IMR-90 (cell line): ENCODE measurements around the gene OCSTAMP. TPM values are rescaled to one million over a fixed set of nuclear protein-coding genes. Genes with fewer than 3 reads are reported as not detected.

ENCODE experiments used
- ATAC-seq: fragments of 200-7000 bp; cut with Tn5 transposase; 2 replicates; pipeline ENCODE4 v1.9.1; 2020; ENCODE audit warnings: low read depth, mild to moderate bottlenecking, moderate library complexity
- BruUV-seq: library from RNA; stranded (reverse); fragments of 400-500 nt; replicated peaks from 2 replicates; lab custom pipeline; 2021; lab: Mats Ljungman, UMichigan
- CTCF ChIA-PET: fragments of 300-600 bp; formaldehyde crosslinking; extraction: SDS; loops from one replicate; lab custom pipeline; 2021; ENCODE audit warnings: antibody characterized with exemption; lab: Yijun Ruan, JAX
- POLR2A ChIA-PET: fragments of 300-600 bp; sonication (Branson Sonifier 250); formaldehyde crosslinking; loops from one replicate; lab custom pipeline; 2022; ENCODE audit warnings: antibody characterized with exemption; ENCODE audit not compliant: unreplicated experiment; lab: Charles Lee
- DNase-seq: peaks from one replicate; pipeline ENCODE4 v3.0.0; 2013
- H2AFZ ChIP-seq: replicated peaks from 2 replicates; pipeline ENCODE3; 2013; ENCODE audit warnings: low read length, mild to moderate bottlenecking; ENCODE audit not compliant: poor library complexity
- H2AK5ac ChIP-seq: 2 replicates; pipeline ENCODE4 v1.6.1; 2013; ENCODE audit warnings: low read depth, low read length, inconsistent platforms
- H2AK9ac ChIP-seq: replicated peaks from 2 replicates; pipeline ENCODE3; 2013; ENCODE audit warnings: mild to moderate bottlenecking, low read depth, low read length, moderate library complexity; ENCODE audit not compliant: poor library complexity
- H2BK120ac ChIP-seq: 2 replicates; pipeline ENCODE4 v1.6.1; 2013; ENCODE audit warnings: low read depth, low read length, inconsistent platforms
- H2BK15ac ChIP-seq: 3 replicates; pipeline ENCODE4 v1.6.1; 2013; ENCODE audit warnings: low read depth, low read length, inconsistent platforms
- H2BK20ac ChIP-seq: 2 replicates; pipeline ENCODE4 v1.6.1; 2013; ENCODE audit warnings: low read depth, mild to moderate bottlenecking, inconsistent platforms, low read length, moderate library complexity
- H2BK5ac ChIP-seq: 2 replicates; pipeline ENCODE4 v1.6.1; 2013; ENCODE audit warnings: mild to moderate bottlenecking, low read depth, low read length, inconsistent platforms; ENCODE audit not compliant: poor library complexity, severe bottlenecking
- H3K14ac ChIP-seq: replicated peaks from 2 replicates; pipeline ENCODE4 v1.6.1; 2013; ENCODE audit warnings: low read depth, low read length, inconsistent platforms
- H3K18ac ChIP-seq: 2 replicates; pipeline ENCODE4 v1.6.1; 2013; ENCODE audit warnings: low read depth, low read length, control low read depth
- H3K23ac ChIP-seq: 2 replicates; pipeline ENCODE4 v1.6.1; 2013; ENCODE audit warnings: low read depth, low read length, inconsistent platforms
- H3K27ac ChIP-seq: 2 replicates; pipeline ENCODE4 v1.5.1; 2013; ENCODE audit warnings: mild to moderate bottlenecking, control low read depth, low read length; ENCODE audit not compliant: insufficient read depth
- H3K27me3 ChIP-seq: 2 replicates; pipeline ENCODE4 v1.6.1; 2013; ENCODE audit warnings: low read length; ENCODE audit not compliant: control insufficient read depth, insufficient read depth
- H3K36me3 ChIP-seq: 2 replicates; pipeline ENCODE4 v1.6.1; 2013; ENCODE audit warnings: low read length, mixed read lengths; ENCODE audit not compliant: control insufficient read depth, insufficient read depth
- H3K4ac ChIP-seq: 2 replicates; pipeline ENCODE4 v1.6.1; 2013; ENCODE audit warnings: low read depth, low read length, inconsistent platforms
- H3K4me1 ChIP-seq: 2 replicates; pipeline ENCODE4 v1.6.1; 2013; ENCODE audit warnings: low read length, mixed read lengths; ENCODE audit not compliant: control insufficient read depth, insufficient read depth
- H3K4me2 ChIP-seq: 2 replicates; pipeline ENCODE4 v1.6.1; 2013; ENCODE audit warnings: low read depth, mild to moderate bottlenecking, control low read depth, low read length, moderate library complexity
- H3K4me3 ChIP-seq: 2 replicates; pipeline ENCODE4 v1.5.1; 2013; ENCODE audit warnings: low read depth, mild to moderate bottlenecking, control low read depth, low read length, moderate library complexity; ENCODE audit not compliant: insufficient read depth
- H3K56ac ChIP-seq: 2 replicates; pipeline ENCODE4 v1.6.1; 2013; ENCODE audit warnings: low read length, inconsistent platforms; ENCODE audit not compliant: insufficient read depth; ENCODE audit errors: extremely low read depth
- H3K79me1 ChIP-seq, 2 experiments: 2 replicates each; pipeline ENCODE4 v1.6.1; 2013; ENCODE audit warnings: low read length in 2 of 2, inconsistent platforms in 1 of 2, low read depth in 1 of 2
- H3K9ac ChIP-seq: 2 replicates; pipeline ENCODE4 v1.6.1; 2013; ENCODE audit warnings: low read depth, low read length, control low read depth
- H3K9me1 ChIP-seq: 2 replicates; pipeline ENCODE4 v1.6.1; 2013; ENCODE audit warnings: low read length, inconsistent platforms; ENCODE audit not compliant: insufficient read depth
- H3K9me3 ChIP-seq: 2 replicates; pipeline ENCODE4 v1.6.1; 2013; ENCODE audit warnings: low read length; ENCODE audit not compliant: control insufficient read depth, insufficient read depth
- H4K20me1 ChIP-seq: 2 replicates; pipeline ENCODE4 v1.6.1; 2013; ENCODE audit warnings: low read length, inconsistent platforms; ENCODE audit not compliant: insufficient read depth
- H4K5ac ChIP-seq: 2 replicates; pipeline ENCODE4 v1.6.1; 2013; ENCODE audit warnings: mild to moderate bottlenecking, low read depth, low read length, control low read depth
- H4K8ac ChIP-seq, 2 experiments: 2 replicates each; pipeline ENCODE4 v1.6.1; 2013; ENCODE audit warnings: low read depth in 2 of 2, low read length in 2 of 2, control low read depth in 1 of 2, inconsistent platforms in 1 of 2
- H4K91ac ChIP-seq: 2 replicates; pipeline ENCODE4 v1.6.1; 2013; ENCODE audit warnings: low read depth, low read length, inconsistent platforms; ENCODE audit not compliant: insufficient read depth
- BHLHE40 ChIP-seq: fragments of 150-350 bp; IDR thresholded peaks from 2 replicates; pipeline ENCODE4 v1.6.1; 2016; ENCODE audit warnings: mild to moderate bottlenecking, low read depth, low read length
- CEBPB ChIP-seq: IDR thresholded peaks from 2 replicates; pipeline ENCODE4 v1.6.1; 2012; ENCODE audit warnings: low read depth, low read length, improper control_type of control experiment
- CHD1 ChIP-seq: IDR thresholded peaks from 2 replicates; pipeline ENCODE4 v1.6.1; 2012; ENCODE audit warnings: low read depth, low read length, improper control_type of control experiment
- CTCF ChIP-seq: conservative IDR thresholded peaks from 2 replicates; pipeline ENCODE4 v1.5.1; 2012; ENCODE audit warnings: mild to moderate bottlenecking, low read depth, low read length, improper control_type of control experiment
- ELK1 ChIP-seq: fragments of 150-350 bp; IDR thresholded peaks from 2 replicates; pipeline ENCODE4 v1.6.1; 2016; ENCODE audit warnings: low read depth, mild to moderate bottlenecking, low read length, moderate library complexity, borderline replicate concordance
- FOS ChIP-seq: fragments of 150-350 bp; IDR thresholded peaks from 2 replicates; pipeline ENCODE4 v1.6.1; 2016; ENCODE audit warnings: low read depth, low read length
- MAFK ChIP-seq: IDR thresholded peaks from 2 replicates; pipeline ENCODE4 v1.6.1; 2012; ENCODE audit warnings: low read depth, low read length, improper control_type of control experiment
- MAZ ChIP-seq: IDR thresholded peaks from 2 replicates; pipeline ENCODE4 v1.6.1; 2012; ENCODE audit warnings: low read depth, mild to moderate bottlenecking, low read length, improper control_type of control experiment, moderate library complexity, borderline replicate concordance
- MXI1 ChIP-seq: IDR thresholded peaks from 2 replicates; pipeline ENCODE4 v1.6.1; 2012; ENCODE audit warnings: low read depth, mild to moderate bottlenecking, low read length, moderate library complexity, borderline replicate concordance
- NFE2L2 ChIP-seq: fragments of 150-350 bp; IDR thresholded peaks from 2 replicates; pipeline ENCODE4 v1.6.1; 2016; ENCODE audit warnings: low read depth, mild to moderate bottlenecking, low read length
- POLR2A ChIP-seq: IDR thresholded peaks from 2 replicates; pipeline ENCODE4 v1.6.1; 2012; ENCODE audit warnings: mild to moderate bottlenecking, low read depth, low read length
- RAD21 ChIP-seq: IDR thresholded peaks from 2 replicates; pipeline ENCODE4 v1.6.1; 2012; ENCODE audit warnings: low read length, improper control_type of control experiment
- RCOR1 ChIP-seq: IDR thresholded peaks from 2 replicates; pipeline ENCODE4 v1.6.1; 2012; ENCODE audit warnings: mild to moderate bottlenecking, low read length, improper control_type of control experiment; ENCODE audit not compliant: insufficient replicate concordance
- RFX5 ChIP-seq: IDR thresholded peaks from 2 replicates; pipeline ENCODE4 v1.8.0; 2012; ENCODE audit warnings: low read depth, mild to moderate bottlenecking, low read length, moderate library complexity
- SMC3 ChIP-seq: fragments of 150-350 bp; IDR thresholded peaks from 2 replicates; pipeline ENCODE4 v1.6.1; 2016; ENCODE audit warnings: low read depth, mild to moderate bottlenecking, antibody characterized with exemption, low read length, moderate library complexity
- USF2 ChIP-seq: fragments of 150-350 bp; IDR thresholded peaks from 2 replicates; pipeline ENCODE4 v1.6.1; 2017; ENCODE audit warnings: mild to moderate bottlenecking, antibody characterized with exemption, low read length, low read depth
- WGBS, 2 experiments: methylation state at CpG; one replicate each; pipeline versions ENCODE4 v1.1.5 to v1.1.7; 2013; ENCODE audit warnings: missing lambda C conversion rate in 2 of 2; ENCODE audit not compliant: insufficient read length in 1 of 2; ENCODE audit errors: extremely low coverage in 2 of 2; 5-methylcytosine and 5-hydroxymethylcytosine counted together
- dilution Hi-C: fragments of 300-500 bp; cut with HindIII; formaldehyde crosslinking; loops from one replicate; pipeline ENCODE4 v1.14.3; 2018; ENCODE audit warnings: low sequenced_read_pairs; ENCODE audit not compliant: unreplicated experiment
- in situ Hi-C: fragments of 300-500 bp; cut with MboI; formaldehyde crosslinking; loops from 3 replicates; pipeline ENCODE4 v1.14.3; 2019; ENCODE audit warnings: low sequenced_read_pairs, inconsistent platforms, mixed read lengths
- intact Hi-C: fragments of 100-400 bp; cut with micrococcal nuclease; formaldehyde crosslinking; loops from 2 replicates; pipeline ENCODE4 v1.10.0; 2022
- polyA plus RNA-seq, 3 experiments: library from polyadenylated mRNA; depleted of rRNA; stranded (reverse); fragments of >200 nt; gene quantifications; 2 replicates each; pipeline ENCODE4 v1.2.3, GENCODE V29; 2012; ENCODE audit warnings: low replicate concordance in 1 of 3
- total RNA-seq: library from RNA; depleted of rRNA; stranded (reverse); fragments of >200 nt; gene quantifications from 2 replicates; pipeline ENCODE4 v1.2.3, GENCODE V29; 2012

Gene OCSTAMP
- total and polyA plus RNA-seq, 2 of the 4 experiments (the other 2 are of a cell fraction), result not detected

GRCh38 chr20:46558511-46558959 lies 8.1 kb upstream of the OCSTAMP start:
- dilution Hi-C loops, result no loop called here
- H2AK9ac ChIP-seq, result no peak overlapping the region
- H2BK120ac ChIP-seq, result no peak overlapping the region
- H3K56ac ChIP-seq, result no peak overlapping the region
- peak; percentile 98 for DNase-seq
- H4K5ac ChIP-seq, result no peak overlapping the region
- no peaks in the 10 kb centered on the region for H3K9me3 ChIP-seq
- 60% methylated on average over 1 of the region's 5 CpGs; no CpG with 5 or more reads in 1 of the 2 experiments for WGBS, 2 experiments
- H2BK15ac ChIP-seq, result no peak overlapping the region
- H3K23ac ChIP-seq, result no peak overlapping the region
- H3K79me1 ChIP-seq, result no peaks in the 10 kb centered on the region
- H3K27me3 ChIP-seq, result no peaks in the 10 kb centered on the region; the same call in 1 of the 2 replicates
- no peak overlapping the region for H3K4me3 ChIP-seq
- no peaks in the 10 kb centered on the region for H4K20me1 ChIP-seq
- no peak overlapping the region for H2BK5ac ChIP-seq
- intact Hi-C loops, result loop anchor here (5.0 kb wide), 1 partner anchor 124 kb away; no protein-coding TSS in a partner anchor
- POLR2A ChIA-PET, result no interaction called here
- CTCF ChIA-PET, result no interaction called here
- in situ Hi-C loops, result no loop called here
- no peak overlapping the region for H3K27ac ChIP-seq
- H3K4me2 ChIP-seq, result no peak overlapping the region
- H3K4ac ChIP-seq, result no peak overlapping the region
- H3K9ac ChIP-seq, result no peak overlapping the region
- peak overlapping the region; percentile 87 for H2AFZ ChIP-seq
- peak; percentile 89 for ATAC-seq
- peaks cover 3% of the 10 kb centered on the region; the same call in 1 of the 2 replicates for H3K4me1 ChIP-seq
- H3K14ac ChIP-seq, result peak overlapping the region; percentile 16; the same call in 1 of the 2 replicates
- no peak overlapping the region for H3K18ac ChIP-seq
- no peak for TF ChIP-seq USF2
- TF ChIP-seq RAD21, result no peak
- peak; percentile 71 for TF ChIP-seq FOS
- no peak for TF ChIP-seq MXI1
- TF ChIP-seq MAFK, result peak; percentile 53
- TF ChIP-seq CHD1, result no peak
- TF ChIP-seq RFX5, result no peak
- TF ChIP-seq CTCF, result no peak
- no peak for TF ChIP-seq ELK1
- TF ChIP-seq RCOR1, result peak; percentile 95
- no peak for TF ChIP-seq BHLHE40
- 0 out of 2 replicates have a peak, but pooled peaks have one; percentile 6 for TF ChIP-seq SMC3
- TF ChIP-seq MAZ, result peak; percentile 42; the same call in 1 of the 2 replicates
- peak; percentile 5; the same call in 1 of the 2 replicates for TF ChIP-seq NFE2L2
- TF ChIP-seq CEBPB, result no peak
- no peak for TF ChIP-seq POLR2A
- no peak overlapping the region for H4K91ac ChIP-seq
- no peaks in the 10 kb centered on the region; the same call in 1 of the 2 replicates for H3K9me1 ChIP-seq
- H4K8ac ChIP-seq, result peak overlapping the region; percentile 61 to 80; a peak in 3 of 4 replicates
- no peaks in the 10 kb centered on the region for H3K36me3 ChIP-seq
- H2AK5ac ChIP-seq, result no peak overlapping the region
- BruUV-seq, result no TSS peak
- no peak overlapping the region for H2BK20ac ChIP-seq
